CD14-positive monocyte (primary cell): ENCODE results near the gene SNAPC2. TPM values are rescaled to one million over a fixed set of nuclear protein-coding genes. Genes with fewer than 3 reads are reported as not detected.

Experiments
- DNase-seq, 3 donors: peaks; one replicate each; pipeline ENCODE4 v3.0.0-alpha.2; 2011 to 2022
- H2AFZ ChIP-seq: 2 replicates; pipeline ENCODE4 v1.6.0; 2012; ENCODE audit warnings: mild to moderate bottlenecking, low read depth, low read length, inconsistent platforms; ENCODE audit not compliant: insufficient read depth, poor library complexity, severe bottlenecking
- H3K27ac ChIP-seq, 2 donors: 1 replicate in 1 of 2; 2 replicates in 1 of 2; pipeline ENCODE4 v1.5.1; 2012 to 2013; ENCODE audit warnings: low read length in 2 of 2, control low read depth in 1 of 2, inconsistent platforms in 1 of 2, low read depth in 1 of 2, mild to moderate bottlenecking in 1 of 2
- H3K27me3 ChIP-seq, 2 donors: one replicate each; pipeline versions ENCODE4 v1.6.0 to v1.6.1; 2011 to 2013; ENCODE audit warnings: low read length in 2 of 2; ENCODE audit not compliant: control insufficient read depth in 2 of 2, insufficient read depth in 2 of 2
- H3K36me3 ChIP-seq, 2 donors: replicated peaks in 1 of 2; 1 replicate in 1 of 2; 2 replicates in 1 of 2; pipeline versions ENCODE4 v1.5.1 to v1.6.1; 2012 to 2013; ENCODE audit warnings: low read length in 2 of 2, control low read depth in 1 of 2, inconsistent platforms in 1 of 2, mild to moderate bottlenecking in 1 of 2; ENCODE audit not compliant: insufficient read depth in 2 of 2, control insufficient read depth in 1 of 2
- H3K4me1 ChIP-seq, 2 donors: 1 replicate in 1 of 2; 2 replicates in 1 of 2; pipeline versions ENCODE4 v1.5.1 to v1.6.1; 2012 to 2013; ENCODE audit warnings: low read length in 2 of 2, control low read depth in 1 of 2, inconsistent platforms in 1 of 2, mild to moderate bottlenecking in 1 of 2, moderate library complexity in 1 of 2; ENCODE audit not compliant: insufficient read depth in 2 of 2, control insufficient read depth in 1 of 2
- H3K4me2 ChIP-seq: replicated peaks from 2 replicates; pipeline ENCODE3; 2012; ENCODE audit warnings: low read length, moderate library complexity, mild to moderate bottlenecking; ENCODE audit not compliant: poor library complexity, severe bottlenecking; ENCODE audit errors: extremely low read depth
- H3K4me3 ChIP-seq, 3 experiments: fragments of 200-600 bp in 1 of 3; sonication (generic) in 1 of 3; replicated peaks in 1 of 3; 1 replicate in 2 of 3; 2 replicates in 1 of 3; pipeline ENCODE4 v1.5.1; 2011 to 2013; ENCODE audit warnings: low read length in 3 of 3, mild to moderate bottlenecking in 3 of 3, control low read depth in 2 of 3, low read depth in 2 of 3, inconsistent platforms in 1 of 3, moderate library complexity in 1 of 3
- H3K79me2 ChIP-seq: 2 replicates; pipeline ENCODE4 v1.6.0; 2012; ENCODE audit warnings: mild to moderate bottlenecking, control low read depth, inconsistent platforms, low read length, moderate library complexity; ENCODE audit not compliant: insufficient read depth
- H3K9ac ChIP-seq: 2 replicates; pipeline ENCODE4 v1.6.0; 2017; ENCODE audit warnings: low read length, mild to moderate bottlenecking; ENCODE audit not compliant: insufficient read depth, poor library complexity, severe bottlenecking
- H3K9me3 ChIP-seq, 2 donors: replicated peaks in 1 of 2; 1 replicate in 1 of 2; 2 replicates in 1 of 2; pipeline versions ENCODE4 v1.5.1 to v1.6.1; 2012 to 2013; ENCODE audit warnings: low read length in 2 of 2, control low read depth in 1 of 2; ENCODE audit not compliant: control insufficient read depth in 1 of 2, insufficient read depth in 1 of 2
- H4K20me1 ChIP-seq: 2 replicates; pipeline ENCODE4 v1.6.0; 2012; ENCODE audit warnings: mild to moderate bottlenecking, low read length, control low read depth, moderate library complexity; ENCODE audit not compliant: insufficient read depth
- H3K27ac Mint-ChIP-seq, 7 donors: one replicate each; pipeline ENCODE4 v1.8.0; 2020; ENCODE audit warnings: mild to moderate bottlenecking in 7 of 7, mixed read lengths in 7 of 7, moderate library complexity in 6 of 7, inconsistent platforms in 2 of 7
- H3K27me3 Mint-ChIP-seq, 3 donors: one replicate each; pipeline ENCODE4 v1.8.0; 2021 to 2022; ENCODE audit warnings: low read depth in 3 of 3, mild to moderate bottlenecking in 3 of 3, mixed read lengths in 3 of 3, moderate library complexity in 3 of 3, inconsistent platforms in 1 of 3
- H3K36me3 Mint-ChIP-seq, 2 donors: one replicate each; pipeline ENCODE4 v1.8.0; 2020; ENCODE audit warnings: mixed read lengths in 2 of 2, inconsistent platforms in 1 of 2, mild to moderate bottlenecking in 1 of 2
- H3K4me1 Mint-ChIP-seq: one replicate; pipeline ENCODE4 v1.8.0; 2020; ENCODE audit warnings: mild to moderate bottlenecking, mixed read lengths
- H3K4me3 Mint-ChIP-seq, 2 donors: one replicate each; pipeline ENCODE4 v1.8.0; 2020; ENCODE audit warnings: mild to moderate bottlenecking in 2 of 2, mixed read lengths in 2 of 2, moderate library complexity in 1 of 2
- H3K9me3 Mint-ChIP-seq, 7 donors: one replicate each; pipeline ENCODE4 v1.8.0; 2020 to 2022; ENCODE audit warnings: mixed read lengths in 7 of 7, mild to moderate bottlenecking in 6 of 7, moderate library complexity in 6 of 7, inconsistent platforms in 2 of 7
- CTCF ChIP-seq: fragments of 200-600 bp; IDR thresholded peaks from one replicate; pipeline ENCODE4 v1.8.0; 2022; ENCODE audit warnings: antibody characterized with exemption, mild to moderate bottlenecking
- WGBS: methylation state at CpG from one replicate; pipeline ENCODE4 v1.1.5; 2013; ENCODE audit warnings: missing lambda C conversion rate; ENCODE audit not compliant: insufficient coverage; 5-methylcytosine and 5-hydroxymethylcytosine counted together
- intact Hi-C, 2 donors: fragments of 100-400 bp; cut with micrococcal nuclease; formaldehyde crosslinking; loops; one replicate each; pipeline versions ENCODE4 v1.15.0 to v1.15.1; 2023
- polyA plus RNA-seq, 3 donors: library from polyadenylated mRNA; depleted of rRNA in 1 of 3; unstranded in 2 of 3; stranded (reverse) in 1 of 3; fragments of 300-500 nt in 2 of 3; fragments of >200 nt in 1 of 3; fragmentation: Illumina TruSeq in 2 of 3; gene quantifications; 1 replicate in 2 of 3; 2 replicates in 1 of 3; pipeline ENCODE4 v1.2.3, GENCODE V29; 2012 to 2021

SNAPC2 gene
- polyA plus RNA-seq, 3 donors: 15.7 to 27.5 (median 18.3) TPM

GRCh38 chr19:7965921-7966665 is 46.0 kb downstream of the SNAPC2 start:
- H3K27me3 Mint-ChIP-seq: peaks cover 0 to 1% (median 0%) of the 10 kb centered on the region in 3 donors
- no peaks in the 10 kb centered on the region for H3K27me3 ChIP-seq
- H3K4me2 ChIP-seq: no peak overlapping the region
- peaks cover 77 to 88% of the 10 kb centered on the region in 2 donors for H3K36me3 ChIP-seq
- no peak overlapping the region for H2AFZ ChIP-seq
- no peaks in the 10 kb centered on the region for H3K9me3 Mint-ChIP-seq
- intact Hi-C loops: loop anchor here in 1 of 2 donors (10.0 kb wide), 1 partner anchor 189 kb away; no protein-coding TSS in a partner anchor
- peaks cover 61 to 91% of the 10 kb centered on the region in 2 donors for H3K36me3 Mint-ChIP-seq
- H3K79me2 ChIP-seq: no peaks in the 10 kb centered on the region
- H3K4me3 ChIP-seq: no peak overlapping the region
- 87% methylated on average over 3 of the region's 12 CpGs for WGBS
- no peak overlapping the region for H3K27ac ChIP-seq
- no peak for DNase-seq
- H3K4me1 ChIP-seq: no peaks in the 10 kb centered on the region
- no peaks in the 10 kb centered on the region for H3K4me1 Mint-ChIP-seq
- no peaks in the 10 kb centered on the region for H3K9me3 ChIP-seq
- H3K27ac Mint-ChIP-seq: no peak overlapping the region
- peaks cover 5% of the 10 kb centered on the region for H4K20me1 ChIP-seq
- H3K9ac ChIP-seq: no peak overlapping the region
- H3K4me3 Mint-ChIP-seq: no peak overlapping the region
- TF ChIP-seq CTCF: no peak

- no peak overlapping the region for H3K27ac ChIP-seq
- H3K4me3 Mint-ChIP-seq: no peak overlapping the region
- H3K27me3 Mint-ChIP-seq: peaks cover 0 to 1% (median 0%) of the 10 kb centered on the region in 3 donors
- DNase-seq: no peak
- H3K4me1 Mint-ChIP-seq: no peaks in the 10 kb centered on the region
- H3K9me3 ChIP-seq: no peaks in the 10 kb centered on the region
- no peak overlapping the region for H3K9ac ChIP-seq
- WGBS: over 99% methylated on average over 12 of the region's 15 CpGs
- H3K4me3 ChIP-seq: no peak overlapping the region
- no peak for TF ChIP-seq CTCF
- H3K9me3 Mint-ChIP-seq: no peaks in the 10 kb centered on the region
- H3K36me3 Mint-ChIP-seq: peaks cover 50 to 92% of the 10 kb centered on the region in 2 donors
- intact Hi-C loops: loop anchor here in 1 of 2 donors (10.0 kb wide), 1 partner anchor 187 kb away; no protein-coding TSS in a partner anchor
- H3K27ac Mint-ChIP-seq: peak overlapping the region in 1 of 7 donors; percentile 54
- H3K4me1 ChIP-seq: no peaks in the 10 kb centered on the region
- H3K27me3 ChIP-seq: no peaks in the 10 kb centered on the region
- H3K79me2 ChIP-seq: no peaks in the 10 kb centered on the region
- no peak overlapping the region for H2AFZ ChIP-seq
- H3K4me2 ChIP-seq: no peak overlapping the region
- peaks cover 67 to 83% of the 10 kb centered on the region in 2 donors for H3K36me3 ChIP-seq
- H4K20me1 ChIP-seq: peaks cover 8% of the 10 kb centered on the region
These were observed 48.1 kb downstream of the SNAPC2 start for GRCh38 chr19:7968008-7968795.
